ENCODE data around the gene FAM20A.

FAM20A gene

GRCh38 chr17:68612209-68612922 is 11.2 kb upstream of the FAM20A start:
- Histone ChIP-seq H3K9ac (no peak overlapping the region), H3K27me3 (no peaks in the 10 kb centered on the region), H3K4me3 (no peak overlapping the region), H3K4me1 (no peaks in the 10 kb centered on the region), H4K20me1 (no peaks in the 10 kb centered on the region), H3K4me2 (no peak overlapping the region), H3K9me3 (replicated peaks in 1 of 11) (peaks cover 32 to 40% (median 37%) of the 10 kb centered on the region in 11 experiments), H3K36me3 (peaks cover 0 to 8% (median 0%) of the 10 kb centered on the region in 11 experiments; a peak in 1 of 22 replicates), H3K27ac (no peak overlapping the region)
- no peak for TF ChIP-seq Cebpa-rat (IDR thresholded peaks at IDR 0.05)

DNA sequence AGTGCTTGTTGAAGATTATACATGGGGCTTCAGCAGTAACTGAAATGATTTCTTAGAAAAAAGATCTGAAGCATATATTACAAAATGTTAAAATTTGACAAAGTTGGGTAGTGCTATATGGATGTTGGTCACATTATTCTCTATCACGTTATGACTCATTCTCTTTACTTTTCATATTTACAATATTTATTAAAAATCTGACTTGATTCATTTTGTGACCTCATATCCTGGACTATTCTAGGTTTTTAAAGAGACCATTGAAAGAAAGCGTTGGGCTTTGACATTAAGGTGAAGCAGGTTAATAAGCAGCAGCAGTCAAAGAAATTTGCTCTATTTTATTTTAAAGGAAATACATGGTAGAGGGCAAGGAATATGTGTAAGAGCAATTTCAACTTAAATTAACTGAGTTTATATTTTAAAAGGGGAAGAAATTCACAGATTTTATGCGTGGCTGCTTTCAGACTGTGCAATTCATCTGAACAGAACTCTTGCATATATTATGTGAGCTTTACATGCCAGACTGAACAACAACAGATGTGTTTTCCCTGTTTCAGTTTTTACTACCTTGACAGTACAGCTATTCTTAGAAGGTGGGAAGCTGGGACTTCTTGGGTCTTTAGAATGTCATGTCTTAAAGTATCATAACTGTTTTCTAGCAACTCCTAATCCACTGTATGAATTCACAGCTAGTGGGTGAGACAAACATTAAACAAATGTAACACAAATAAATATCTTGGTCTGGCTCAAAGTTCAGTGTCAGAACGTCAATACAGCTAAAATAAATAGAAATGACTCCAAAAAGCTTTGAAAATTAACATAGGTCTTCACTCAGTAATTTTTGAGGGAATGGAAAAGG is 10.4 kb upstream of the FAM20A start:
- TF ChIP-seq Cebpa-rat (IDR thresholded peaks at IDR 0.05): no peak
- no peaks in the 10 kb centered on the region for H3K4me1 ChIP-seq
- no peaks in the 10 kb centered on the region for H3K27me3 ChIP-seq
- H3K36me3 ChIP-seq: peaks cover 0 to 8% (median 0%) of the 10 kb centered on the region in 11 experiments; a peak in 1 of 22 replicates
- H3K4me2 ChIP-seq: no peak overlapping the region
- no peak overlapping the region for H3K4me3 ChIP-seq
- no peak overlapping the region for H3K9ac ChIP-seq
- H3K27ac ChIP-seq: no peak overlapping the region
- H3K9me3 ChIP-seq (replicated peaks in 1 of 11): peaks cover 38 to 47% (median 41%) of the 10 kb centered on the region in 11 experiments
- H4K20me1 ChIP-seq: no peaks in the 10 kb centered on the region

DNA sequence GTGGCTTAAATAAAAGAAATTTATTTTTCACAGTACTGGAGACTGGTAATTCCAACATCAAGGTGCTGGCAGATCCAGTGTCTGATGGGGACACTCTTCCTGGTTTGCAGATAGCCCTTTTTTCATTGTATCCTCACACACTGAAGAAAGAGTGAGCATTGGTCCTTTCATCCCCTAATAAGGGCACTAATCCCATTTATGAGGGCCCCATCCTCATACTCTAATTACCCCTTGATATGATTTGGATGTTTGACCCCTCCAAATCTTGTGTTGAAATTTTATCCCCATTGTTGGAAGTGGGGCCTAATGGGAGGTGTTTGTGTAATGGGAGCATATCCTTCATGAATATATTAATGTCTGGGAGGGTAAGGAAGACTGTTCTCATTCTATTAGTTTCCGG is 9.4 kb upstream of the FAM20A start:
- Histone ChIP-seq H3K27ac (no peak overlapping the region), H3K4me1 (peaks cover 0 to 10% (median 0%) of the 10 kb centered on the region in 10 experiments; a peak in 3 of 20 replicates), H3K4me3 (no peak overlapping the region), H3K36me3 (peaks cover 0 to 8% (median 0%) of the 10 kb centered on the region in 11 experiments; a peak in 1 of 22 replicates), H4K20me1 (no peaks in the 10 kb centered on the region), H3K9me3 (replicated peaks in 1 of 11) (peaks cover 38 to 48% (median 43%) of the 10 kb centered on the region in 11 experiments), H3K27me3 (no peaks in the 10 kb centered on the region), H3K9ac (no peak overlapping the region), H3K4me2 (no peak overlapping the region)
- no peak for TF ChIP-seq Cebpa-rat (IDR thresholded peaks at IDR 0.05)

GRCh38 chr17:68608515-68609130 is 7.5 kb upstream of the FAM20A start:
- H3K4me2 ChIP-seq: no peak overlapping the region
- H3K9me3 ChIP-seq (replicated peaks in 1 of 11): peaks cover 38 to 48% (median 43%) of the 10 kb centered on the region in 11 experiments
- peaks cover 0 to 8% (median 0%) of the 10 kb centered on the region in 11 experiments; a peak in 1 of 22 replicates for H3K36me3 ChIP-seq
- no peak overlapping the region for H3K9ac ChIP-seq
- no peaks in the 10 kb centered on the region for H4K20me1 ChIP-seq
- peaks cover 0 to 14% (median 0%) of the 10 kb centered on the region in 10 experiments; a peak in 4 of 20 replicates for H3K4me1 ChIP-seq
- TF ChIP-seq Cebpa-rat (IDR thresholded peaks at IDR 0.05): no peak
- no peak overlapping the region for H3K4me3 ChIP-seq
- H3K27me3 ChIP-seq: no peaks in the 10 kb centered on the region
- no peak overlapping the region for H3K27ac ChIP-seq

GRCh38 chr17:68606451-68607307 is 5.5 kb upstream of the FAM20A start:
- Histone ChIP-seq H3K4me3 (no peak overlapping the region), H3K9me3 (replicated peaks in 1 of 11) (peaks cover 38 to 48% (median 43%) of the 10 kb centered on the region in 11 experiments), H3K4me1 (peaks cover 0 to 34% (median 0%) of the 10 kb centered on the region in 10 experiments; a peak in 6 of 20 replicates), H3K36me3 (peaks cover 0 to 8% (median 0%) of the 10 kb centered on the region in 11 experiments; a peak in 1 of 22 replicates), H3K27ac (no peak overlapping the region), H3K9ac (no peak overlapping the region), H4K20me1 (no peaks in the 10 kb centered on the region), H3K27me3 (peaks cover 0 to 4% (median 0%) of the 10 kb centered on the region in 11 experiments; a peak in 1 of 22 replicates), H3K4me2 (peak overlapping the region in 1 of 11 experiments; percentile 48; a peak in 2 of 22 replicates)
- TF ChIP-seq Cebpa-rat (IDR thresholded peaks at IDR 0.05): no peak

DNA sequence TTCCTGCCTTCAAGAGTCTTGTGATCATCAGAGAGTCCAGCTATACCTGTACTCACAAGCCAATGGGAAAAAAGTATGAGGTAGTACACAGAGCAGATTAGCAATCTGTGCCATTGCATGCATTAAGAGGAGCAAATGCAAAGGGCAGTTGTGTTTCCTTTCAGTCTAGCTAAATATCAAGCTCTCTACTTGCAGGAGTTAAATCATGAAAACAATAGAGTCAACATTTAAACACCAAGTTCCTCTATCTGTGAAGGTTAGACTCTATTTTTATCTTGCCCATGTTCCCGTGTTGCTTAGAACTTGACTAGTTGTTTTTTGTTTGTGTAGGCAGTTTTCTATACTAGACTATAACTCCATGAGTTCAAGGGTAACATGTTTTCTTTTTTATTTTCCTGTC is 4.7 kb upstream of the FAM20A start:
- peaks cover 2 to 9% (median 4%) of the 10 kb centered on the region in 11 experiments; a peak in 21 of 22 replicates for H3K27me3 ChIP-seq
- peaks cover 0 to 8% (median 0%) of the 10 kb centered on the region in 11 experiments; a peak in 1 of 22 replicates for H3K36me3 ChIP-seq
- H3K4me2 ChIP-seq: peak overlapping the region in 3 of 11 experiments; percentile 1 to 48 (median 36); a peak in 4 of 22 replicates
- TF ChIP-seq Cebpa-rat (IDR thresholded peaks at IDR 0.05): no peak
- H4K20me1 ChIP-seq: no peaks in the 10 kb centered on the region
- peaks cover 0 to 40% (median 0%) of the 10 kb centered on the region in 10 experiments; a peak in 6 of 20 replicates for H3K4me1 ChIP-seq
- H3K9me3 ChIP-seq (replicated peaks in 1 of 11): peaks cover 41 to 49% (median 45%) of the 10 kb centered on the region in 11 experiments
- H3K9ac ChIP-seq: no peak overlapping the region
- no peak overlapping the region for H3K4me3 ChIP-seq
- H3K27ac ChIP-seq: peak overlapping the region in 1 of 11 experiments; percentile 14; a peak in 1 of 22 replicates

GRCh38 chr17:68603656-68604055 is 2.5 kb upstream of the FAM20A start:
- Histone ChIP-seq H3K4me3 (no peak overlapping the region), H3K4me1 (peaks cover 0 to 42% (median 0%) of the 10 kb centered on the region in 10 experiments; a peak in 6 of 20 replicates), H3K4me2 (peak overlapping the region in 2 of 11 experiments; percentile 2 to 24; a peak in 3 of 22 replicates), H4K20me1 (no peaks in the 10 kb centered on the region), H3K27me3 (peaks cover 19 to 31% (median 26%) of the 10 kb centered on the region in 11 experiments), H3K9ac (no peak overlapping the region), H3K36me3 (no peaks in the 10 kb centered on the region), H3K27ac (peak overlapping the region in 2 of 11 experiments; percentile 1 to 46; a peak in 3 of 22 replicates), H3K9me3 (replicated peaks in 1 of 11) (peaks cover 35 to 44% (median 38%) of the 10 kb centered on the region in 11 experiments)
- no peak for TF ChIP-seq Cebpa-rat (IDR thresholded peaks at IDR 0.05)

GRCh38 chr17:68603027-68603426 is 1.9 kb upstream of the FAM20A start:
- peak overlapping the region in 2 of 11 experiments; percentile 2 to 24; a peak in 3 of 22 replicates for H3K4me2 ChIP-seq
- H3K27ac ChIP-seq: peak overlapping the region in 2 of 11 experiments; percentile 46 to 47; a peak in 2 of 22 replicates
- H3K9me3 ChIP-seq (replicated peaks in 1 of 11): peaks cover 29 to 37% (median 34%) of the 10 kb centered on the region in 11 experiments
- no peaks in the 10 kb centered on the region for H3K36me3 ChIP-seq
- H3K9ac ChIP-seq: no peak overlapping the region
- H3K4me3 ChIP-seq: no peak overlapping the region
- TF ChIP-seq Cebpa-rat (IDR thresholded peaks at IDR 0.05): no peak
- peaks cover 19 to 31% (median 26%) of the 10 kb centered on the region in 11 experiments for H3K27me3 ChIP-seq
- peaks cover 0 to 42% (median 0%) of the 10 kb centered on the region in 10 experiments; a peak in 6 of 20 replicates for H3K4me1 ChIP-seq
- no peaks in the 10 kb centered on the region for H4K20me1 ChIP-seq

Data from BLaER1 treated with 17β-estradiol and CSF1 and Interleukin-3, amounts not matched to agents 10 nM and 100 nM (cell line).